ENCODE data around the gene KIF25.

The KIF25 gene

DNA sequence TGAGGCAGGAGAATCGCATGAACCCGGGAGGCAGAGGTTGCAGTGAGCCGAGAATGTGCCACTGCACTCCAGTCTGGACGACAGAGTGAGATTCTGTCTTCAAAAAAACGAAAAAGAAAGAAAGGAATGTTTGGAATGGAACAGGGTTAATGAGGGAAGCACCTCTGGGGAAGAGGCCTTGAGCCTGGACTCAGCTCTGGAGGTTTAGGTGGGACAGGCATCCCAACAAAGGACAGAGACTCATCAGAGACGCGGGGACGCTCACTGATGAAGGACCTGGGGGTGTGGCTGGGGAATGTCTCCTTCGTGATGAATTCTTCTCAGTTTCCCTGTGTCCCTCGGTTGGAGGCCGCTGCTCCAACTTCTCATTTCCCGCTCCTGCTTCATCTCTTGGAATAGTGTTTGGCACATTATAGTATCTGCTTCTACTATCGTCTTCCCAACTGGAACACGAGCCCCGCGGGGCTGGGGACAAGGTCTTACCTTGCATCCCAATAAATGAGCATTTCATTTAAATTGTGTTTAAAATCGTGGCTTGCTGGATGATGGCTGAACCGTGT, 27.6 kb downstream of the KIF25 start:
- no peak for TF ChIP-seq CTCF (IDR thresholded peaks at IDR 0.05)

GRCh38 chr6:168025831-168026710, 28.6 kb downstream of the KIF25 start:
- no peak for TF ChIP-seq CTCF (IDR thresholded peaks at IDR 0.05)

DNA sequence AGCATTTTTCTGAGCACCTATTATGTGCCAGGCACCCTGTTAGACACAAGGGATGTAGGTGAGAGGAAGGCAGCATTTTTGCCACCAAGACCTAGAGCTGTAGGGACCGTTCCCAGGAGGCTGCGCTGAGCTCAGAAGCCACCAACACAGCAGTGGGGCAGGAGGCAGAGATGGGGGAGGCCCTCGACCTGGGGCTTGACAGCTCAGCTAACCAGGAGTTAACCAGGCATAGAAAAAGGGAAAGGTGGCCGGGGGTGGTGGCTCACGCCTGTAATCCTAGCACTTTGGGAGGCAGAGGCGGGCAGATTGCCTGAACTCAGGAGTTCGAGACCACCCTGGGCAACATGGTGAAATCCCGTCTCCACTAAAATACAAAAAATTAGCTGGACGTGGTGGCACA, 29.5 kb downstream of the KIF25 start:
- TF ChIP-seq CTCF (IDR thresholded peaks at IDR 0.05): no peak

GRCh38 chr6:168027521-168027920, 30.1 kb downstream of the KIF25 start:
- TF ChIP-seq CTCF (IDR thresholded peaks at IDR 0.05): no peak

DNA sequence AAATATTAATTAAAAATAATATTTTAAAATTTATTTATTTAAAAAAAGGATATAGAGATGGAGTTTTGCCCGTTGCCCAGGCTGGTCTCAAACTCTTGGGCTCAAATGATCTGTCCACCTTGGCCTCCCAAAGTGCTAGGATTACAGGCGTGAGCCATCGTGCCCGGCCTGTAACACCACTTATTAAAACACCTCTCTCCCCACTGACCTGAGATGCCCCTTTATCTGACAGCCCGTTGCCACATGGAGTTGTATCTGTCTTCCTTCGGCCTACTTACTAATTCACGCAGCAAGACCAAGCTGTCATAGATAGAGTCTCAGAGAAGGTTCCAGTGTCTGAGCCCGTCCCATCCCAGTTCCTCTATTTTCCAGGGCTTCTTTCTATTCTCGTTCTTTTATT, 30.7 kb downstream of the KIF25 start:
- no peak for TF ChIP-seq CTCF (IDR thresholded peaks at IDR 0.05)

DNA sequence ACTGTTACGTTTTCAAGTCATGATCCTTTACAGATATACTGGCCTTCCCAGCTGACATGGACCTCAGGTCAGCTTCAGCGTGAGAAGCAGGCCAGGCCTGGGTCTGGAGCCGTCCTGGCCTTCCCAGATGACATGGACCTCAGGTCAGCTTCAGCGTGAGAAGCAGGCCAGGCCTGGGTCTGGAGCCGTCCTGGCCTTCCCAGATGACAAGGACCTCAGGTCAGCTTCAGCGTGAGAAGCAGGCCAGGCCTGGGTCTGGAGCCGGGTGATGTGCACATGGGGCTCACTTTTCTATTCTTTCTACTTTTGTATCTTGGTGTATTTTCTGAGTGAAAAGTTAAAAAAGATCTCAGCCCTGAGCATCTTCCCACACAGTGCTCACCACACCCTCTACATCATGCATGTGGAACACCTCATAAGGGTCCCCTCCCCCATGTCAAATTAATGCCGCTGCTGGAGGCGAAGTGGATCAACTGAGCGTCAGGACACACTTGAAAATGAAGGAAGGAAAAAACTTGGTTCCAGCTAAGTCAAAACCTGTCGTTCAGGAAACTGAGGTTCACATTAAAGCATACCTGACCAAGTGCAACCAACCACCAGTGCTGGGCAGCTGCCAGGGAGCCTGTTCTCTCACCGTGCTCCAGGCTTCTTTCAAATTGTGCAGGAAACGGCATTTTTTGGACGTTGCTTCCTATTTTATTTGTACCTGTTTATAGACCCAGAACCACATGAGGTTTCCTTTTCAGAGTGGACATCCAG, 32.2 kb downstream of the KIF25 start:
- no peak for TF ChIP-seq CTCF (IDR thresholded peaks at IDR 0.05)

- TF ChIP-seq CTCF (IDR thresholded peaks at IDR 0.05): no peak
These were observed 32.8 kb downstream of the KIF25 start for GRCh38 chr6:168030218-168030746.
